ENCODE measurements around the gene LSM7. TPM values are rescaled to one million over a fixed set of nuclear protein-coding genes. Genes with fewer than 3 reads are reported as not detected.

LSM7 gene
- total RNA-seq, 1 experiment from 2014 or later: 282 TPM

GRCh38 chr19:2342656-2343288 is 14.4 kb upstream of the LSM7 start:
- intact Hi-C loops (cut with micrococcal nuclease): no loop called here
- no TSS peak for BruUV-seq (replicated peaks)
- CTCF ChIA-PET: no interaction called here
- Histone ChIP-seq H3F3A (ENCODE audit: low read length, unreplicated experiment) (no peaks in the 10 kb centered on the region), H3K4me1 (ENCODE audit: insufficient read depth, low read length) (no peaks in the 10 kb centered on the region), H3K79me2 (ENCODE audit: low read length) (no peaks in the 10 kb centered on the region), H3K9me2 (replicated peaks; ENCODE audit: low read length) (no peaks in the 10 kb centered on the region), H3K27me3 (ENCODE audit: low read length) (no peaks in the 10 kb centered on the region), H3K4me2 (ENCODE audit: low read length) (no peak overlapping the region), H3K36me3 (ENCODE audit: low read depth, low read length) (no peaks in the 10 kb centered on the region), H3K9me3 (ENCODE audit: low read length) (no peaks in the 10 kb centered on the region), H3K4me3 (ENCODE audit: low read length) (no peak overlapping the region), H3K27ac (ENCODE audit: low read length) (no peak overlapping the region), H3K9ac (ENCODE audit: low read length) (no peak overlapping the region), H4K20me1 (ENCODE audit: low read length) (no peaks in the 10 kb centered on the region), H2AFZ (ENCODE audit: low read length) (no peak overlapping the region)
- ATAC-seq (no peak), DNase-seq (no peak)
- TF ChIP-seq EZH2 (IDR thresholded peaks at IDR 0.05; ENCODE audit: low read length, unreplicated experiment): no peak
- no peak for TF ChIP-seq EZH2phosphoT487 (IDR thresholded peaks at IDR 0.05; ENCODE audit: borderline replicate concordance, low read length)
- no peak for TF ChIP-seq CTCF (conservative IDR thresholded peaks at IDR 0.05; ENCODE audit: low read depth, low read length)
- POLR2A ChIA-PET (ENCODE audit: unreplicated experiment): no interaction called here

GRCh38 chr19:2341982-2342381 is 13.6 kb upstream of the LSM7 start:
- no TSS peak for BruUV-seq (replicated peaks)
- Histone ChIP-seq H3K4me1 (ENCODE audit: insufficient read depth, low read length) (no peaks in the 10 kb centered on the region), H3K36me3 (ENCODE audit: low read depth, low read length) (no peaks in the 10 kb centered on the region), H3K4me3 (ENCODE audit: low read length) (no peak overlapping the region), H3K9me2 (replicated peaks; ENCODE audit: low read length) (no peaks in the 10 kb centered on the region), H3K79me2 (ENCODE audit: low read length) (no peaks in the 10 kb centered on the region), H3K27ac (ENCODE audit: low read length) (no peak overlapping the region), H3K27me3 (ENCODE audit: low read length) (no peaks in the 10 kb centered on the region), H3K4me2 (ENCODE audit: low read length) (no peak overlapping the region), H2AFZ (ENCODE audit: low read length) (no peak overlapping the region), H3K9ac (ENCODE audit: low read length) (no peak overlapping the region), H3K9me3 (ENCODE audit: low read length) (no peaks in the 10 kb centered on the region), H3F3A (ENCODE audit: low read length, unreplicated experiment) (no peaks in the 10 kb centered on the region), H4K20me1 (ENCODE audit: low read length) (no peaks in the 10 kb centered on the region)
- DNase-seq (no peak), ATAC-seq (no peak)
- intact Hi-C loops (cut with micrococcal nuclease): no loop called here
- POLR2A ChIA-PET (ENCODE audit: unreplicated experiment): no interaction called here
- CTCF ChIA-PET: no interaction called here
- no peak for TF ChIP-seq EZH2phosphoT487 (IDR thresholded peaks at IDR 0.05; ENCODE audit: borderline replicate concordance, low read length)
- no peak for TF ChIP-seq CTCF (conservative IDR thresholded peaks at IDR 0.05; ENCODE audit: low read depth, low read length)
- TF ChIP-seq EZH2 (IDR thresholded peaks at IDR 0.05; ENCODE audit: low read length, unreplicated experiment): no peak

GRCh38 chr19:2341244-2341751 is 12.9 kb upstream of the LSM7 start:
- no peaks in the 10 kb centered on the region for H3K4me1 ChIP-seq (ENCODE audit: insufficient read depth, low read length)
- no peaks in the 10 kb centered on the region for H3K36me3 ChIP-seq (ENCODE audit: low read depth, low read length)
- TF ChIP-seq EZH2 (IDR thresholded peaks at IDR 0.05; ENCODE audit: low read length, unreplicated experiment): no peak
- no peak for TF ChIP-seq EZH2phosphoT487 (IDR thresholded peaks at IDR 0.05; ENCODE audit: borderline replicate concordance, low read length)
- BruUV-seq (replicated peaks): no TSS peak
- DNase-seq: no peak
- ChIA-PET POLR2A (ENCODE audit: unreplicated experiment) (no interaction called here), CTCF (no interaction called here)
- no peak overlapping the region for H2AFZ ChIP-seq (ENCODE audit: low read length)
- H3K79me2 ChIP-seq (ENCODE audit: low read length): no peaks in the 10 kb centered on the region
- H3F3A ChIP-seq (ENCODE audit: low read length, unreplicated experiment): no peaks in the 10 kb centered on the region
- H3K4me3 ChIP-seq (ENCODE audit: low read length): no peak overlapping the region
- H4K20me1 ChIP-seq (ENCODE audit: low read length): no peaks in the 10 kb centered on the region
- H3K27ac ChIP-seq (ENCODE audit: low read length): no peak overlapping the region
- intact Hi-C loops (cut with micrococcal nuclease): no loop called here
- no peak for ATAC-seq
- no peak overlapping the region for H3K4me2 ChIP-seq (ENCODE audit: low read length)
- H3K9me2 ChIP-seq (replicated peaks; ENCODE audit: low read length): no peaks in the 10 kb centered on the region
- H3K9ac ChIP-seq (ENCODE audit: low read length): no peak overlapping the region
- no peaks in the 10 kb centered on the region for H3K27me3 ChIP-seq (ENCODE audit: low read length)
- H3K9me3 ChIP-seq (ENCODE audit: low read length): no peaks in the 10 kb centered on the region

Measured in PC-3 (cell line).